CD4-positive, alpha-beta T cell treated with Interleukin-1 beta for 1 hour (primary cell): ENCODE results near the gene TRAPPC3.
"Not testable (repeated sequence)": the region's sequence is repeated elsewhere in the genome, so short reads cannot be mapped to it uniquely, and the experiment has no call there.

Source experiments
- DNase-seq, 2 donors: peaks; one replicate each; pipeline ENCODE4 v3.0.0-alpha.2; 2020 to 2022

Gene TRAPPC3

GRCh38 chr1:36166136-36166535 lies 16.9 kb upstream of the TRAPPC3 start:
- DNase-seq: no peak

GRCh38 chr1:36165145-36165544 lies 15.9 kb upstream of the TRAPPC3 start:
- no peak for DNase-seq

- no peak for DNase-seq
Observed at GRCh38 chr1:36164361-36164760, 15.1 kb upstream of the TRAPPC3 start.

- DNase-seq: no peak
Observed at GRCh38 chr1:36163426-36163825, 14.1 kb upstream of the TRAPPC3 start.

DNA sequence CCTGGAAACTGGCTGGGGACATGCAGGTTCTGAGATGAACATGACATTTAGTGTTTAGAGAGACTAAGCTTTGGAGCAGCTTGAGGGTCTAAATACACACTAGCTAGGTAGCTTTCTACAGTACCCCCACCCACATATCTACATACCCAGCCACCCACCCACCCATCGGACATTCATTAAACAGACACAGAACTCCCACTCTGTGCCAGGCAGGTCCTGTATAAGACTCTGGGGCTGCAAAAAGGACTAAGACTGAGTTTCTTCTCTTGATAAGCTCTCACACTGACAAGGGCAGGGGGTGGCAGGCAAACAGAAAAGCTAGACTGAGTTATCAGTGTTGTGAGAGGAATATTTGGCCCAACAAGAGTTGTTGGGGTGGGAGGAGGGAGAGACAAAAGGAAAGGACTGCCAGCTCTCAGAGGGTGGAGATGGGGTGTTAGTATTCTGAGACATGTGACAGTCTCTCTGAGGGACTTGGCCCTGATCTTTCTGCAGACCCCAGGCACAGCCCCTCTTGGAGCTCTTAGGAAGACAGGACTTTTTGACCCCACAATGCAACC lies 13.5 kb upstream of the TRAPPC3 start:
- DNase-seq: no peak

DNA sequence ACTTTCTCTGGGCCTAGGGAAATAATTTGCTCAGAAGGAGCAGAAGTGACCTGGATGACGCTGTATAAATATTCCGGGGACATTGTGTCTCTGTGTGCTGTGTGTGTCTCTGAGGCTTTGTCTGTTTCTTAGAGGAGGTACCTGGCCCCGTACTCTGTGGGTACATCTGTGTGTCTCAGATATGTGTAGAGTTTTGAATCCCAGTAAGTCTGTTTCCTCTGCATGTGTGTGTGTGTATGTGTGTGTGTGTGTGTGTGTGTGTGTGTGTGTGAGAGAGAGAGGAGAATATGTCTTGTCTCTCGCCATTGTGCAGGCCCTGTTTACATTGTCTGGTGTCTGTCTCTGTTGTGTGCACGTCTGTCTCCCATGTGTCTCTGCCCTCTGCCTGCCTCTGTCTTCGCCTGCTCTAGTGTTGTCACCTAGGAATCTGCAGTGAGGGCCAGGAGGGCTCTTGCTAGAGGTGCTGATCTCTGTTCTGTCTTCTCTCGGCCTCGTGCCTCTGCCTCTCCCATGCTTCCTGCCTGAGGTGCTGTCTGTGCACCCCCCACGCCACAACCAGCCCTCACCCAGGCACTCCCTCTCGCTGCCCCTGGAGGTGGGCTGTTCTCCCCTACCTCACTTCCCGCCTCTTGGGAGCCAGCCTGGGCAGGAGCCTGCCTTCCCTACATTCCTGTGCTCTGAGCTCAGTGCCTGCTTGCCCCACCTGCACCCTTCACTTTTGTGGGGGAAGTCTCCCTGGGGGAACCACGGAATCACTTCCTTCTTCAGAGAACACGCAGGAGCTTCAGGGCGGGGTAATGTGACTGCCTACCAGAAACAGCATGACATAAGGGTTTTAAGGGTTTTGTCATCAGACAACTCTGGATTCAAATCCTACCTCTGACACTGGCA lies 12.6 kb upstream of the TRAPPC3 start:
- peak; percentile 58 to 68 for DNase-seq

DNA sequence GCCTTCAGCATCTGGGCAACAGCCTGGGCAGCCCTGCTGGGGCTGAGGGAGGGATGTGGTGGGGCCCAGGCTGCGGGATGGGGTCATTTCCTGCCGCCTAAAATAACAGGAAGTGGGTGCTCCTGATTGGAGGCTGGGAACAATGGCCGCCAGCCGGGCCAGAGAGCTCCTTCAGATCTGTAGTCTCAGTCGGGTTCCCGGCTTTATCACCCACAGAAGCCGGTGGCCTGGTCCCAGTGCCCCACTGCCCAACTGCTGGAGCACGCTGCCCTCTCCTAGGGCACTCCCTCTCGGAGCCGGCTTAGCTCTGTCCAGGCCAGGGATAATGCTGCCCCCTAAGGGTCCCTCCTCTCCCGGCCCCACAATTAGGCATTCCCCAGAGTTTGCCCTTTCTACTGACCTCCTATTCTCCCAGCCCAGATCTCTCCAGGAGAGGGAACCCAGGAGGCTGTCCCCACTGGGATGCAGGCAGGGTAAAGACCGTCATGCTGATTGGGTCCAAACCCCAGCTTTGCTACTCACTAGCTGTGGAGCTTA lies 11.7 kb upstream of the TRAPPC3 start:
- peak; percentile 72 to 77 for DNase-seq

DNA sequence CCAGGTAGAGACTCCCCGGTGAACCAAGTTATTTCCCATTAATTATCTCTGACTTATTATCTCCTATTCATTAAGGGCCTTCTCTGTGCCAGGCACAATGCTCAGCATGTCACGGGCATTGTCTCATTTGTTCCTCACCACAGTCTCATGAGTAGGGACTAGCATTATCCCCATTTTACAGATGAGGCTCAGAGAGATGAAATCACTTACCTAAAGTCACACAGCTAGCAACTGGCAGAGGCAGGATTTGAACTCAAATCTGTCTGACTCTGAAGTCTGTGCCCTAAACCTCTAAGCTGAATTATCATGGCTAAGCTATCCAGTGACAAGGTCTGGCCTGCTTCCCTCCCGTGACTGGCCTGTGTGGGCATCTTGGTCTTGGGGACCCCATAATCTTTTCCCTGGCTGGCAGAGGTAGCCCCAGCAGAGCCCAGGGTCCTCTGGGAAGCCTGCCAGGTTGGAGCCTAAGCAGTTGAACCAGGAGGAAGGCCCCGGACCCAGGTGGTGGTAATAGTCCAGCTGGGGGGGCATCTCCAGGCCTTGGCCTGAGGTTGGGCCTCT lies 11.2 kb upstream of the TRAPPC3 start:
- DNase-seq: no peak

- DNase-seq: no peak
Observed at GRCh38 chr1:36159614-36160387, 10.5 kb upstream of the TRAPPC3 start.

DNA sequence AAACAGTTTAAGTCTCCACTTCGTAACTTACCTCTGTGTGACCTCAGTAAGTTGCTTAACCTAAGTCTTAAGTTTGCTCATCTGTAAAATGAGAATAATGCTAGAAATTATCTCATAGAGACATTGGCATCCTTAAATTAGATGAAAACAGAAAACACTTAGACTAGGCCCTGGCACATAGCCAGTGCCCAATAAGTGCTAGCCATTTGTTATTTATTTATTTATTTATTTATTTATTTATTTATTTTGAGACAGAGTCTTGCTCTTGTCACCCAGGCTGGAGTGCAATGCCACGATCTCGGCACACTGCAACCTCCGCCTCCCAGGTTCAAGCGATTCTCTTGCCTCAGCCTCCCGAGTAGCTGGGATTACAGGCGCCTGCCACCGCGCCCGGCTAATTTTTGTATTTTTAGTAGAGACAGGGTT lies 9.6 kb upstream of the TRAPPC3 start:
- not testable (repeated sequence) for DNase-seq

DNA sequence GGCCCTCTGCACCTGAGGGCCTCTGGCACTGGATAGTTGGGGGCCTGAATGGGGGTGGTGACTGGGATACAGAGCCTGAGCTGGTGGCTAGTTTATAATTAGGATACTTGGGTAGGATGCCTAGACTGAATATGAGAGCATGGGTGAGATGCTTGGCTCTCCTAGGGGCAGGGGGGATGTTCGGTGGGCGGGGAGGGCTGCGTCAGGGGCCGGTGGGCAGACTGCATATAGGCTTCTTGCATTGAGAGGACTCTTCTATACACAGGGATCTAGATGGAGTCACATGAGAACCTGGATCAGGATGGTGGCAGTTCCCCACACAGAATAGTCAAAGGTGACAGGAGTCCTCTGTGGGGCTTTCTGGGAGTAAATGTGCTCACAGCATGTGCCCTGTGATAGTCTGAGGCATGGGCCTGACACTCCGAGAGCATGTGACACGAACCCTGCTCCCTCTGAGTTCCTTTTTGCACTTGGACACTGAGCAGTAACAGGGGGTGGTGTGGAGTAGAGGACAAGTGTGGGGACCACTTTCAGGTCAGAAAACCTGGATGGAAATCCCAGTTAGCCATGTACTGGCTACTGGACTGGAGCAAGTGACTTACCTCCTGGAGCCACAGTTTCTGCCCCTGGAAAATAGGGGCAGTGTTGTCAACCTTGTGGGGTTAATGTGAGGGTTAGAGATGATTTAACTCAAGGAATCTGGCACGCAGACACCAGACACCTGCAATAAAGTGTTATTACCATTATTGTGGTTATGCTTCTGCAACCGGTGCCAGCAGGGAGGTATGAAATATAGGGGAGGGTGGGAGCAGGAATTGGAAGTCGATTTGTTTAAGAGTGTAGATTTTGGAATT lies 8.9 kb upstream of the TRAPPC3 start:
- DNase-seq: no peak

DNA sequence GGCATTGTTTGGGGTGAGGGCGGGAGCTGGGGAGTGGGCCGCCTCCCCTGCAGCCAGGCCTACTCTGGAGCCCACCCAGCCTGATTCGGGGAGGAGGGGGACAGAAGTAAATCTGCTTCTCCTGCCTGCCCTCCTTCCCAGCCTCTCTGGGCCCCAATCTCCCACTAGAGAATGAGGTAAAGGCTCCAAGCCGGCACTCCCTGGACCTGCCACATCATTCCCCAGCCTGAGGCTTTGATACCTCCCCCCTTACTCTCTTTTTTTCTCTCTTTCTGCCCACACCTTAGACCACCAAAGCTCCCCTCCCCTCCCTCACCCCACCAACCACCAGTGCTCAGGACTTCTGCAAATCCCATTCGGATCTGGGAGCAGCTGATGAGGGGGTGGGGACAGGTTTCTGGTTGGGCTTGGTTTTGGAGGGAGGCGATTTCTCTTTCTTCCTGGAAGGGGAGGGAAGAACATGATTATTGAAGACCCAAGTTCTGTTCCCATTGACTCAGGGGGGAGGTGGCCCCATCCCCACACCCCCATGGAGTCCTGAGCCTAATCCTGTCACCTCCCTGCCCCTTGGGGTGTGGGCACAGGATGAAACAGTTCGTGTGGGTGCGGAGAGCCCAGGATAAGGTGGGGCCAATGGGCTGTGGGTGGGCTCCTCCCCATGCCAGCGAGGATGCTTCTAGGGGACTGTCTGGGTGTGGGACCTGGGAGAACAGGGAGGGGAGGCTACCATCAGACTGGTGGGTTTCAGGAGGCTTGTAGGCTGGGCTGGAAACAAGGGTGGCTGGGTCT lies 8.0 kb upstream of the TRAPPC3 start:
- DNase-seq: no peak

DNA sequence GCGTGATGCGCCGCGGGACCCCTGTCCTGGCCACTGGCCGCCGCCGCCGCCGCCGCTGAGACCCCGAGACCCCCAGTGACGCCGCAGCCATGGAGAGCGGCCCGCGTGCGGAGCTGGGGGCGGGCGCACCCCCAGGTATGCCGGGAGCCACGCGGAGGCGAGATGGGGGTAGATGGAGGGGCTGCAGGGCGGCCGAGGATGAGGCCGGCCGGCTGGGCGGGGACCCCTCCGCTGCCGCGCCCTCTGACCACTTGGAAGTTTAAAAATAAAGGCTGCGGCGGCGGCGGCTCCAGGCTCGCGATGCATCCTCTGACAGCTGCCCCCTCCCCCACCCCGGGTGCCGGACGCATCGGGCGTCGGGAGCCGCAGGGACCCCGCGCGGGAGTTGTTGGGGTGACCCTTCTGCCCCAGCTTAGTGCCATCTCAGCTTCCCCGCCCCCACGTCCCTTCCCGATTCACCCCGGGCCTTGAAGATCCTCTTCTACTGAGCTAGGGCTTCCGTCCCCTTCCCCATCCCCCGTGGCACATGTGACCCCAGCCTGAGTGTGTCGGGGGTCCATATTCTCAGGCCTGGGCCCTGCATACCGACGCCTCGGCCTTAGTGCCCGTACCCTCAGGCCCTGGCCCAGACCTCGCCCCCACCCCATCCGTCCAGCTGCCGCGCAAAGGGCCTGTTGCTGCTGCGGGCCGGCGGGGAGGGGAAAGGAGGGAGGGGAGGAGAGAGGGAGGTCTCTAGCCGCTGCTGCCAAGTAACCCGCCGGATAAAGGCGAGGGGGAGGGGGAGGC lies 7.2 kb upstream of the TRAPPC3 start:
- DNase-seq: peak; percentile 54 to 59

DNA sequence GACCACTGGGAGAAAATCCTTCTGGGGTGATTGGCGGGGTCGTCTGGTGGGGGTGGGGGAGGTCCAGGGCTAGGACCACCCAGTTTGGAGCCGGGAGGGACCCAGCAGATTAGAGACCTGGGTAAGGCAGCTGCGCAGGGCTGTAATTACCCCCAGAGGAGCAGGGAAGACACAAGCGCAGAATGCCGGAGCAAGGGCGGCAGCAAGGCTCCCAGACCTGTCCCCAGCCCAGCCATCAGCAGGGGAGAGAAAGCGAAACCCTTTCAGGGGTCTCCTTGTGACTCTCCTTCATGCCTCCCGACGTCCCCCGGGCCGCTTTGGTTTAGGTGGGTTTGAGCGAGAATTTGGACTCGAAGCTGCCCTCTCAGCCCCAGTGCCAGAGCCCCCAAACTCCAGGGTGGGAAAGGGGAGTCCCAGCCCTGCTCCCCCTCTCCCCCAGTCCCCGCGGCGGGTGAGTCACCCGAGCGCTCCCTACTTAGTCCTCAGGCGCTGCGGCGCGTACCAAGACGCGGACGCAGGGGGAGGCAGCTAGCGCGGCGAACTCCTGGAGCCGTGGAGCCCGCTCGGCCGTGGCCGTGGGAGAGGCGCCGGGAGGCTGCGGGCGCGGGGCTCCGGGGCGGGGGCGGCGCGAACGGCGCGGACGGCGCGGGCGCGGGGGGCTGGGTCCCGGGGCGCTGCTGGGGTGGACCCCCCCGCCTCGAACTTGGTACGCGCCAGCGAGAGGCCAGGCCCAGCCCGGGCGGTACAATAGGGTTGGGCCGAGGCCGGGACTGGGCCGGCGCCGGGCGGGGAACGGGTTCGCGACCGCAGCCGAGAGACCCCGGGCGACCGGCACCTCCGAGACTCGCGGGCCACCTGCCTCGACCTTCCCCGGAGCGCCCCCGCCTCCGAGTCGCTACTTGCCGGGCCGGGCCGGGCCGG lies 6.4 kb upstream of the TRAPPC3 start, which contains the start of gene MAP7D1:
Gene MAP7D1 (plus strand): TSS at position 753 of the 921 bp plus-strand sequence. CDS start 258 bp downstream, outside the sequence.
- peak; percentile 86 for DNase-seq

- DNase-seq: no peak
Observed at GRCh38 chr1:36154765-36155407, 5.6 kb upstream of the TRAPPC3 start.

DNA sequence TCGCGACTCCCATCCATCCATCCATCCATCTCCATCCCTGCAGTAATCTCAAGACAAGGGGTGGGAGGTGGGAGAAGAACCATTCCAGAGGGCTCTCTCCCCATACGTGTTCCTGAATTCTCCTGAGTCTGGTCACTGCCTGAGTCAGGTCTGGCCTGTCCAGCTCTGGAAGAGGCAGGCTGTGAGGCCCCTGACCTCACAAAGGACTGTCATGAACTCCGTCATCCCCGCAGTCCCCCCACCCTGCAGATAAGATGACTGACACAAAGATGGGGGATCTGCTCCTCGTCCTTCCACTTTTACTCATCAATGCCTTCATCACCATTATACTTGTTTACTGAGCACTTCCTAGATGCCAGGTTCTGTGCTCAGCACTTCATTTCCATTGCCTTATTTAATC lies 5.0 kb upstream of the TRAPPC3 start:
- DNase-seq: no peak

GRCh38 chr1:36153476-36153875 lies 4.2 kb upstream of the TRAPPC3 start:
- no peak for DNase-seq

- peak; percentile 67 to 72 for DNase-seq
Observed at GRCh38 chr1:36151845-36152203, 2.5 kb upstream of the TRAPPC3 start.
